Heart left ventricle (tissue), 16 donors: ENCODE data around the gene CTTNBP2. TPM values are rescaled to one million over a fixed set of nuclear protein-coding genes. Genes with fewer than 3 reads are reported as not detected.
A peak's percentile ranks its signal among the peaks of the same experiment; 100 is the strongest.

ENCODE experiments used
- ATAC-seq, 4 donors: fragments of 200-7000 bp; cut with Tn5 transposase; one replicate each; pipeline ENCODE4 v1.9.1; 2020 to 2022; ENCODE audit warnings: moderate library complexity in 4 of 4, mild to moderate bottlenecking in 3 of 4, moderate number of reproducible peaks in 1 of 4
- DNase-seq, 5 donors: peaks; one replicate each; pipeline ENCODE4 v3.0.0-alpha.2; 2020
- H3K27ac ChIP-seq, 12 donors: fragments of 200-600 bp; sonication (generic) in 4 of 12; one replicate each; pipeline versions ENCODE4 v1.5.0 to v1.8.0; 2016 to 2022; ENCODE audit warnings: mild to moderate bottlenecking in 2 of 12
- H3K27me3 ChIP-seq, 9 donors: fragments of 200-600 bp; sonication (generic) in 2 of 9; one replicate each; pipeline versions ENCODE4 v1.5.1 to v1.8.0; 2016 to 2022; ENCODE audit warnings: mild to moderate bottlenecking in 3 of 9
- H3K36me3 ChIP-seq, 9 donors: fragments of 200-600 bp; sonication (generic) in 2 of 9; one replicate each; pipeline versions ENCODE4 v1.5.0 to v1.8.0; 2018 to 2022; ENCODE audit warnings: mild to moderate bottlenecking in 2 of 9
- H3K4me1 ChIP-seq, 12 donors: fragments of 200-600 bp; sonication (generic) in 4 of 12; one replicate each; pipeline versions ENCODE4 v1.5.0 to v1.8.0; 2016 to 2022; ENCODE audit warnings: mild to moderate bottlenecking in 3 of 12
- H3K4me3 ChIP-seq, 12 donors: fragments of 200-600 bp; sonication (generic) in 4 of 12; one replicate each; pipeline versions ENCODE4 v1.5.0 to v1.8.0; 2017 to 2022; ENCODE audit warnings: mild to moderate bottlenecking in 9 of 12, moderate library complexity in 4 of 12
- H3K9me3 ChIP-seq, 12 donors: fragments of 200-600 bp; sonication (generic) in 4 of 12; one replicate each; pipeline versions ENCODE4 v1.5.0 to v1.8.0; 2016 to 2022; ENCODE audit warnings: mild to moderate bottlenecking in 1 of 12
- POLR2A ChIP-seq, 2 donors: fragments of 450-650 bp; IDR thresholded peaks; one replicate each; pipeline ENCODE4 v1.6.1; 2017; ENCODE audit warnings: antibody characterized with exemption in 2 of 2, mild to moderate bottlenecking in 2 of 2, moderate library complexity in 2 of 2
- WGBS, 4 donors: extraction: QIAGEN DNeasy Blood & Tissue Kit in 2 of 4; methylation state at CpG; one replicate each; pipeline versions ENCODE4 v1.1.5 to v1.1.7; 2013 to 2018; 5-methylcytosine and 5-hydroxymethylcytosine counted together
- intact Hi-C, 10 donors: fragments of 100-400 bp; cut with DNase I; formaldehyde crosslinking; loops; one replicate each; pipeline versions ENCODE4 v1.11.1 to v1.14.2; 2022
- polyA plus RNA-seq, 2 donors: library from polyadenylated mRNA; stranded (reverse); fragments of 200-250 nt; gene quantifications; one replicate each; pipeline ENCODE4 v1.2.3, GENCODE V29; 2013
- total RNA-seq, 9 donors: library from RNA; depleted of rRNA in 2 of 9; stranded (reverse); fragments of >200 nt in 2 of 9; fragmentation: NEBNext Ultra II Directional in 3 of 9; extraction: Animal tissue kit (Norgen Biotek cat#: 25700) in 3 of 9; gene quantifications; one replicate each; pipeline versions ENCODE4 v1.1.0 to v1.2.4, GENCODE V29; 2016 to 2023
- TF ChIP-seq, protein P1 (sequence below), 12 donors: fragments of 200-600 bp; sonication (generic) in 4 of 12; IDR thresholded peaks; one replicate each; pipeline versions ENCODE4 v1.5.0 to v1.8.0; 2018 to 2022; ENCODE audit warnings: antibody characterized with exemption in 12 of 12, mild to moderate bottlenecking in 5 of 12
- donor health status: ischemic (EF 13 %, LVEDD 7.1; RV severe dilation, severe dysfunction).
- donor health status: healthy with polysubstance abuse.
- donor health status: DM: no; HTN: yes; CAD: no.
- donor health status: DM: no; HTN: no; CAD: no.
- donor health status: ischemic (EF 25% LVEDD 6.9; RV normal size, moderate dysfunction).
- donor health status: ischemic (EF 25% LVEDD 5.7; RV mildly dilated, moderate dysfunction).
- donor health status: healthy.
- donor health status: DM: yes; HTN: yes; CAD: no.
- donor health status: ischemic (EF 35%, LVEDD 5.7; RV mildly dilated, moderate dysfunction).
- donor health status: nonischemic (EF 11% LVEDD 7.7; RV severe dilation, severe dysfunction).
- donor health status: DM: yes; HTN: yes; CAD: no.
- donor health status: PGD.
- donor health status: ischemic (EF 29% LVEDD 5.4; RV normal size, mild dysfunction).
- donor health status: nonischemic (EF 23%, LVEDD 6.1; RV moderate dilation, normal function).

The CTTNBP2 gene
- total and polyA plus RNA-seq, 11 donors = 0.31 to 3.9 (median 0.76) TPM

- ATAC-seq (no peak), DNase-seq (no peak)
- no peaks in the 10 kb centered on the region for H3K9me3 ChIP-seq
- no peak overlapping the region for H3K4me3 ChIP-seq
- intact Hi-C loops = no loop called here
- peaks cover 0 to 43% (median 0%) of the 10 kb centered on the region in 9 donors for H3K36me3 ChIP-seq
- H3K4me1 ChIP-seq = no peaks in the 10 kb centered on the region
- TF ChIP-seq POLR2A (IDR thresholded peaks at IDR 0.05) = no peak
- TF ChIP-seq, protein P1, sequence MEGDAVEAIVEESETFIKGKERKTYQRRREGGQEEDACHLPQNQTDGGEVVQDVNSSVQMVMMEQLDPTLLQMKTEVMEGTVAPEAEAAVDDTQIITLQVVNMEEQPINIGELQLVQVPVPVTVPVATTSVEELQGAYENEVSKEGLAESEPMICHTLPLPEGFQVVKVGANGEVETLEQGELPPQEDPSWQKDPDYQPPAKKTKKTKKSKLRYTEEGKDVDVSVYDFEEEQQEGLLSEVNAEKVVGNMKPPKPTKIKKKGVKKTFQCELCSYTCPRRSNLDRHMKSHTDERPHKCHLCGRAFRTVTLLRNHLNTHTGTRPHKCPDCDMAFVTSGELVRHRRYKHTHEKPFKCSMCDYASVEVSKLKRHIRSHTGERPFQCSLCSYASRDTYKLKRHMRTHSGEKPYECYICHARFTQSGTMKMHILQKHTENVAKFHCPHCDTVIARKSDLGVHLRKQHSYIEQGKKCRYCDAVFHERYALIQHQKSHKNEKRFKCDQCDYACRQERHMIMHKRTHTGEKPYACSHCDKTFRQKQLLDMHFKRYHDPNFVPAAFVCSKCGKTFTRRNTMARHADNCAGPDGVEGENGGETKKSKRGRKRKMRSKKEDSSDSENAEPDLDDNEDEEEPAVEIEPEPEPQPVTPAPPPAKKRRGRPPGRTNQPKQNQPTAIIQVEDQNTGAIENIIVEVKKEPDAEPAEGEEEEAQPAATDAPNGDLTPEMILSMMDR (IDR thresholded peaks at IDR 0.05) = no peak
- WGBS, 4 donors = 93 to 95% (median 94%) methylated on average over 9 of the region's 9 CpGs
- no peaks in the 10 kb centered on the region for H3K27me3 ChIP-seq
- no peak overlapping the region for H3K27ac ChIP-seq
Measured at GRCh38 chr7:117737926-117738325, 135.3 kb downstream of the CTTNBP2 start.

- Histone ChIP-seq H3K9me3 (no peaks in the 10 kb centered on the region), H3K27ac (no peak overlapping the region), H3K4me3 (no peak overlapping the region), H3K4me1 (no peaks in the 10 kb centered on the region), H3K36me3 (peaks cover 0 to 41% (median 0%) of the 10 kb centered on the region in 9 donors), H3K27me3 (no peaks in the 10 kb centered on the region)
- no peak for TF ChIP-seq POLR2A (IDR thresholded peaks at IDR 0.05)
- TF ChIP-seq, protein P1 (IDR thresholded peaks at IDR 0.05) = no peak
- intact Hi-C loops = no loop called here
- DNase-seq (no peak), ATAC-seq (peak in 3 of 4 donors; percentile 49 to 89 (median 57))
- 44 to 64% (median 52%) methylated on average over 6 of the region's 6 CpGs for WGBS, 4 donors
Measured at GRCh38 chr7:117731455-117731854, 141.8 kb downstream of the CTTNBP2 start.

DNA sequence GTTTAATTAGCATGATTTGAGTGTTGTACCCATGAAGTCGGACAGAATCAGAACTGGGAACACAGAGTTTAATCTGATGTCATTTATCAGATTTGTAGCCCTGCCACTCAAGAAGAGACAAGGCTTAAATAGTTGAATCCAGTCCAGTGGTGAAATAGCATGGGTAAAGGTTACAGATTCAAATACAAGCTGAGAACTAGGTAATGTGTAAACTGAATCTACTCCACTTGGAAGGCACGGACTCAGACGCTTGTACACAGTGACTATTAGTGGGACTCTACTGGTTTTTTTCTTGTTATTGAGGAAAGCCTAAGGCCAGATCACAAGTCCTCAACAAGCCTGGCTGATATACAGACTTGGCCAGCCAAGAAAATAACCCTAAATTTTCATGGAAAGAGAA, 142.9 kb downstream of the CTTNBP2 start:
- no peaks in the 10 kb centered on the region for H3K4me1 ChIP-seq
- intact Hi-C loops = no loop called here
- peaks cover 0 to 39% (median 0%) of the 10 kb centered on the region in 9 donors for H3K36me3 ChIP-seq
- no peak overlapping the region for H3K4me3 ChIP-seq
- H3K27me3 ChIP-seq = no peaks in the 10 kb centered on the region
- no peaks in the 10 kb centered on the region for H3K9me3 ChIP-seq
- H3K27ac ChIP-seq = no peak overlapping the region
- no peak for ATAC-seq
- TF ChIP-seq POLR2A (IDR thresholded peaks at IDR 0.05) = no peak
- TF ChIP-seq, protein P1 (IDR thresholded peaks at IDR 0.05) = no peak
- 89 to 97% (median 93%) methylated on average over 3 of the region's 3 CpGs for WGBS, 4 donors
- DNase-seq = no peak

- Histone ChIP-seq H3K4me3 (no peak overlapping the region), H3K36me3 (peaks cover 0 to 34% (median 0%) of the 10 kb centered on the region in 9 donors), H3K9me3 (no peaks in the 10 kb centered on the region), H3K4me1 (no peaks in the 10 kb centered on the region), H3K27me3 (no peaks in the 10 kb centered on the region), H3K27ac (no peak overlapping the region)
- intact Hi-C loops = no loop called here
- 58 to 70% (median 61%) methylated on average over 7 of the region's 7 CpGs for WGBS, 4 donors
- ATAC-seq = no peak
- no peak for DNase-seq
- TF ChIP-seq, protein P1 (IDR thresholded peaks at IDR 0.05) = no peak
- no peak for TF ChIP-seq POLR2A (IDR thresholded peaks at IDR 0.05)
Measured at GRCh38 chr7:117728890-117729624, 144.2 kb downstream of the CTTNBP2 start.
